ENCODE measurements around the gene NAGS.

The NAGS gene

DNA sequence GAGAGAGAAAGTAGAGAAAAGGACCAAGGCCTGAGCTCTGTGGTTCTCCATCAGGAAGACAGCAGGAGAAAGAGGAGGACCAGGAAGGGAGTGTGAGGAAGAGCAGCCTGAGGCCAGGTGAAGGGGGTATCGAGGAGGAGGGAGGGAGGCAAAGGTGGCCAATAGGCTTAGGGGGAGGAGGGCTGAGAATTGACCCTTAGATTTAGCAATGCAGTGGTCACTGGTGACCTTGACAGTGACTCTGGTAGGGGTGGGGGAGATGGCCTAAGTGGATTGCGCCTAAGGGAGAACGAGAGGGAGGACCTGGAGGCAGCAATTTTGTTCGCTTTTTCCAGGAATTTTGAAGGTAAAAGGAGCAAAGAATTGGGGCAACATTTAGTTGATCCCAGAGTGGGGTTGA is 5.4 kb upstream of the NAGS start:
- TF ChIP-seq PAX5 (IDR thresholded peaks at IDR 0.05; ENCODE audit: insufficient read depth, low read length, severe bottlenecking) (no peak), SPI1 (IDR thresholded peaks at IDR 0.05; ENCODE audit: low read depth, low read length) (no peak), POU2F2 (IDR thresholded peaks at IDR 0.05; ENCODE audit: low read depth, low read length) (no peak)
- DNase-seq (ENCODE audit: insufficient read length, low spot score) = no peak
- no peak for FAIRE-seq

DNA sequence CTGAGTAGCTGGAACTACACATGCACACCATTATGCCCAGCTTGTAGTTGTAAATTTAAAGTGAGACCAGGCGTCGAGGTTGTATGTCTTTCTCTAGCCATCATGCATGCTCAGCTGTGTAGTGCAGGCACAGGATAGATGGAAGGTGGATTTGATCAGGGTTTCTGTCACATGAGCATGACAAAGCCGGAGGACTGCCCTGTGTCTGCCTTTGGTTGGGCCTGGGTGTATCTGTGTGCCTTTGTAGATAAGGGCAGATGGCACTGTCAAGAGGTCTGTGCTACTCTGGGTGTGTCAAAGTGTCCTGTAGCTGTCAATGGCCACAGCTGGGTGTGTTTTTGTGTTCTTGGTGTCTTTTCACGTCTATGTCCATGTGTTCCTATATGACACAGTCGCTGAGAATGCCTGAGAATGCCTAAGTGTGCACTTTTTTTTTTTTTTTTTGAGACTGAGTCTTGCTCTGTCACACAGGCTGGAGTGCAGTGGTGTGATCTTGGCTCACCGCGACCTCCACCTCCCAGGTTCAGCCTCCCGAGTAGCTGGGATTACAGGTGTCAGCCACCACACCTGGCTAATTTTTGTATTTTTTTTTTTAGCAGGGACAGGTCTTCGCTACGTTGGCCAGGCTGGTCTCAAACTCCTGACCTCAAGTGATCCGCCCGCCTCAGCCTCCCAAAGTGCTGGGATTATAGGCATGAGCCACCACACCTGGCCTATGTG is 4.1 kb upstream of the NAGS start:
- TF ChIP-seq POU2F2 (IDR thresholded peaks at IDR 0.05; ENCODE audit: low read depth, low read length) = no peak
- TF ChIP-seq SPI1 (IDR thresholded peaks at IDR 0.05; ENCODE audit: low read depth, low read length) = no peak
- TF ChIP-seq TAF1 (IDR thresholded peaks at IDR 0.05; ENCODE audit: low read depth, low read length) = no peak
- TF ChIP-seq POLR2AphosphoS5 (IDR thresholded peaks at IDR 0.05; ENCODE audit: low read depth, low read length) = no peak
- no peak for TF ChIP-seq POLR2A (IDR thresholded peaks at IDR 0.05; ENCODE audit: low read depth, low read length)
- no peak for TF ChIP-seq PAX5 (IDR thresholded peaks at IDR 0.05; ENCODE audit: insufficient read depth, low read length, severe bottlenecking)
- FAIRE-seq (no peak), DNase-seq (ENCODE audit: insufficient read length, low spot score) (no peak)

DNA sequence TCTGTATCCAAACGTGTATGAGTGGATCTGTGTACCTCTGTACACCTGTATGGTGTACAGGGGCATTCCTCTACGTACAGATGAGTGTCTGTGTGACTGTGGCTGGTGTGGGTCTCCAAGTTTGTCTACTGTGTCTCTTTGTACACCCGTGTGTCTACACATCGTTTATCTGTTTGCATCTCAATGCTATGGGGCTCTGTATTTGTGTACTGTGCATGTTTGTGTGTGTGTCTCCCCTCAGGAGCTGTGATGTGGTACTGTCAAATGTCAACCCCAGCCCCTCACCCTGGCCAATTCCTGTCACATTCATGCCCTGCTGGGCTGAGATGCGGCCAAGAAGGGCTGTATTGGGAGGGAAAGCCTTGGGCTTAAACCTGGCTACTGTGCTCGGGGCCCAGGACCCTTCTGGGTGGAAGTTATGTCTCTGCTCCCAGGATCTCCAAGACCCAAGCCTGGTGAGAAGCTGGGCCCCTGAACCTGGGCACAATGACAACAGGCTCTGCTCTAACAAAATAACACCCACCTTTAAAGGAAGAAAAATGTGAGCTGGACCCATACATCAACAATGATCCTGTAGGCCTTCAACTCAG is 3.5 kb upstream of the NAGS start:
- peak; percentile 28 for FAIRE-seq
- TF ChIP-seq POLR2AphosphoS5 (IDR thresholded peaks at IDR 0.05; ENCODE audit: low read depth, low read length) = no peak
- no peak for TF ChIP-seq TAF1 (IDR thresholded peaks at IDR 0.05; ENCODE audit: low read depth, low read length)
- TF ChIP-seq SPI1 (IDR thresholded peaks at IDR 0.05; ENCODE audit: low read depth, low read length) = no peak
- no peak for TF ChIP-seq PAX5 (IDR thresholded peaks at IDR 0.05; ENCODE audit: insufficient read depth, low read length, severe bottlenecking)
- TF ChIP-seq POU2F2 (IDR thresholded peaks at IDR 0.05; ENCODE audit: low read depth, low read length) = no peak
- TF ChIP-seq POLR2A (IDR thresholded peaks at IDR 0.05; ENCODE audit: low read depth, low read length) = no peak
- no peak for DNase-seq (ENCODE audit: insufficient read length, low spot score)

GRCh38 chr17:44001461-44001920 is 2.9 kb upstream of the NAGS start:
- no peak for FAIRE-seq
- no peak for TF ChIP-seq POLR2AphosphoS5 (IDR thresholded peaks at IDR 0.05; ENCODE audit: low read depth, low read length)
- no peak for DNase-seq (ENCODE audit: insufficient read length, low spot score)

DNA sequence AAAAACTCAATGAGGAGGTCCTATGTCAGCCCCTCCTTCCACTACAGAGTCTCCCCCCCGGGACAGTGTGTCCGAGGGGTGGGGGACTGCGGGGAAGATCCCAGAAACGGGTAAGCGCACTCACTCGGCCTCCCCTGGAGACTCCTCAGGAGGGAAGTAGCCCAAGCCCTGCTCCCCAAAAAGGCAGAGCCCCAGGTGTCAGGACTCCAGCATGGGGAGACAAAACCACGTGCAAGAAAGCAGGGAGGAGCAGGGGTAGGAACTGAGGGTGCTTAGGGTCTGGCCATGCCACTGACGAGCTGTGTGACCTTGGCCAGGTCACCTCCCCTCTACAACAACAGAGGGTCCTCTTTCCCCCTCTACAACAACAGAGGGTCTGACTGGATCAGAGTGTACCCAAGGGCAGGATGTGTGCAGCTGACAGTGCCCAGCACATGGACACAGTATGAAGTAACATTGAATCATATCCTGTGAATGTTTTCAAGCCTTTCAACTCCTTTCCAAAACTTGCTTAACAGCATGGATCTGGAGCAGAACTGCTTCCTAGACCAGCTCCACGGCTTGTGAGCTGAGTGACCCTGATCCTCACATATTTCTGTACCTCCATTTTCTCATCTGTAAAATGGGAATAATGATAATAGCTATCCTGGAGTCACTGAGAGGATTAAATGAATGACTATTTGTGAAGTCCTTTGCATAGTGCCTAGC is 2.1 kb upstream of the NAGS start:
- TF ChIP-seq POLR2AphosphoS5 (IDR thresholded peaks at IDR 0.05; ENCODE audit: low read depth, low read length) (no peak), POU2F2 (IDR thresholded peaks at IDR 0.05; ENCODE audit: low read depth, low read length) (no peak), POLR2A (IDR thresholded peaks at IDR 0.05; ENCODE audit: low read depth, low read length) (no peak), PAX5 (IDR thresholded peaks at IDR 0.05; ENCODE audit: insufficient read depth, low read length, severe bottlenecking) (no peak), SPI1 (IDR thresholded peaks at IDR 0.05; ENCODE audit: low read depth, low read length) (no peak), TAF1 (IDR thresholded peaks at IDR 0.05; ENCODE audit: low read depth, low read length) (no peak)
- no peak for FAIRE-seq
- DNase-seq (ENCODE audit: insufficient read length, low spot score) = no peak

DNA sequence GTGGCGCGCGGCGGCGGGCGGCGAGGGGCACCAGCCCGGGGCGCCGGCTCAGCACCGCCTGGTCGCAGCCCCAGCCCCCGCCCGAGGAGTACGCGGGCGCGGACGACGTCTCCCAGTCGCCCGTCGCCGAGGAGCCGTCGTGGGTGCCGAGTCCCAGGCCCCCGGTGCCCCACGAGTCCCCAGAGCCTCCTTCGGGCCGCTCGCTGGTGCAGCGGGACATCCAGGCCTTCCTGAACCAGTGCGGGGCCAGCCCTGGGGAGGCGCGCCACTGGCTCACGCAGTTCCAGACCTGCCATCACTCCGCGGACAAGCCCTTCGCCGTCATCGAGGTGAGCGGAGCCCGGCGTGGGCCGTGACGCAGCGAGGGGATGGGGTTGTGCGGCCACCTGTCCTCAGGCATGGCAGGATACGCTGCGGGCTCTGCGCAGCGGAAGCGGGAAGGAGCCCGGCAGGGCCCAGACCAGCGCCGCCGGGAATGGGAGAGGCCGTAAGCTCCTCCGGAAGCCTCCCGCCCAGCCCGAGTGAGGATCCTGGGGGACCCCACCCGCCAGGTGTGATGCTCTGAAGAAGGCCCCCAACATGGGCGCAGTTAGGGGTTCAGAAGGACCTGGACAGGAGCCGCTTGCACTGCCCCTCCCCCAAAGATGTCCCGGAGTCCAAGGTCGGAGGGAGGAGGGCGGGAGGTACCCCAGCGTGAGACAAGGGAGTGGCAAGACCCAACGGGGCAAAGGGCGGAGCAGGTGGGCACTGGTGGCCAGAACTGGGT is 522 bp downstream of the NAGS start:
- TF ChIP-seq POLR2A (IDR thresholded peaks at IDR 0.05; ENCODE audit: low read depth, low read length) (no peak), POU2F2 (IDR thresholded peaks at IDR 0.05; ENCODE audit: low read depth, low read length) (no peak), PAX5 (IDR thresholded peaks at IDR 0.05; ENCODE audit: insufficient read depth, low read length, severe bottlenecking) (no peak), POLR2AphosphoS5 (IDR thresholded peaks at IDR 0.05; ENCODE audit: low read depth, low read length) (no peak), TAF1 (IDR thresholded peaks at IDR 0.05; ENCODE audit: low read depth, low read length) (no peak), SPI1 (IDR thresholded peaks at IDR 0.05; ENCODE audit: low read depth, low read length) (no peak)
- no peak for FAIRE-seq
- DNase-seq (ENCODE audit: insufficient read length, low spot score) = no peak

GRCh38 chr17:44005527-44006271 is 1.3 kb downstream of the NAGS start:
- TF ChIP-seq PAX5 (IDR thresholded peaks at IDR 0.05; ENCODE audit: insufficient read depth, low read length, severe bottlenecking) = no peak
- DNase-seq (ENCODE audit: insufficient read length, low spot score) (peak; percentile 33), FAIRE-seq (peak; percentile 47)

DNA sequence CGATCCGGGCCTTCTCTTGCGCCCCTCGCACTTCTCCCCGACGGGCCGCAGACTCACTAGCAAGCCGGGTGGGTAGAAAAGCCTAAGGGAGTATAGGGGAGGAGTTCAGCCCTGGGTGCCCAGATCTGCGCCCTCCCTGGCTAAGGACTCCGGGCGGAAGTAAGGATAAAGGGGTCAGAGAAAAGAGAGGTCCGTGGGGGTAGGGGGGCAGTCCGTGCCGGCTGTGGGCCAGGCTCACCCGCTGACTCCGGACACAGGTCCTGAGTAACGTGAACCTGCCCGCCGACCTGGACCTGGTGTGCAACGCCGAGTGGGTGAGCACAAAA is 1.8 kb downstream of the NAGS start:
- peak; percentile 5 for FAIRE-seq
- TF ChIP-seq POU2F2 (IDR thresholded peaks at IDR 0.05; ENCODE audit: low read depth, low read length) (no peak), PAX5 (IDR thresholded peaks at IDR 0.05; ENCODE audit: insufficient read depth, low read length, severe bottlenecking) (no peak), TAF1 (IDR thresholded peaks at IDR 0.05; ENCODE audit: low read depth, low read length) (no peak), POLR2AphosphoS5 (IDR thresholded peaks at IDR 0.05; ENCODE audit: low read depth, low read length) (no peak), SPI1 (IDR thresholded peaks at IDR 0.05; ENCODE audit: low read depth, low read length) (no peak), POLR2A (IDR thresholded peaks at IDR 0.05; ENCODE audit: low read depth, low read length) (no peak)
- DNase-seq (ENCODE audit: insufficient read length, low spot score) = peak; percentile 48

Data from GM12891 (cell line).